ENCODE data around the gene ATP6V0A1.

Gene ATP6V0A1

GRCh38 chr17:42563950-42564349 is 105.3 kb downstream of the ATP6V0A1 start:
- no peak for DNase-seq

- no peak for DNase-seq
Observed at GRCh38 chr17:42564815-42565522, 106.3 kb downstream of the ATP6V0A1 start.

- DNase-seq = no peak
Observed at GRCh38 chr17:42565523-42566214, 107.0 kb downstream of the ATP6V0A1 start.

GRCh38 chr17:42566215-42566882 is 107.7 kb downstream of the ATP6V0A1 start:
- DNase-seq = no peak

GRCh38 chr17:42566883-42567573 is 108.3 kb downstream of the ATP6V0A1 start, which contains the start of gene MLX:
MLX (plus strand) TSS chr17:42567100; CDS start chr17:42567125, 25 bp downstream.
- peak; percentile 78 for DNase-seq

- DNase-seq = no peak
Observed at GRCh38 chr17:42568341-42569111, 109.8 kb downstream of the ATP6V0A1 start.

GRCh38 chr17:42571435-42572225 is 113.0 kb downstream of the ATP6V0A1 start:
- no peak for DNase-seq
